Measurements from ENCODE around the gene DDX56. TPM values are rescaled to one million over a fixed set of nuclear protein-coding genes. Genes with fewer than 3 reads are reported as not detected.
A peak's percentile ranks its signal among the peaks of the same experiment; 100 is the strongest.

Gene DDX56
- total RNA-seq, 1 donor from 2014 or later = 99.7 TPM

DNA sequence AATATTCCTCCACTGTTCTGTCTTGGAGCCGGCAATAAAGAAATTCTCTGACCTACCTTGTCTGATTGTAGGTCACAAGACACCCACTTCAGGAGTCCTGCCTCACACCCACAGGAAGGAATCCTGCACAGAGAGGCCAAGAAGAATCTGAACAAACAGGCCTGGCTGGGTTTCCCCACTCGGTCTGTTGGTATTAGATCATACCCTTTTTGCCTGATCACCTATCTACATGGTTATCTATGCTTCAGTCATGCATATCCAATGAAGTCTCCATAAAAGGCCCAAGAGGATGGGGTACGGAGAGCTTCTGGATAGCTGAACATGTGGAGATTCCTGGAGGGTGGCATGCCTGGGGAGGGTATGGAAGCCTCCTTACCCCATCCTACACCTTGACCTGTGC, 45.0 kb upstream of the DDX56 start:
- intact Hi-C loops (cut with micrococcal nuclease) = no loop called here
- TF ChIP-seq, protein P1, sequence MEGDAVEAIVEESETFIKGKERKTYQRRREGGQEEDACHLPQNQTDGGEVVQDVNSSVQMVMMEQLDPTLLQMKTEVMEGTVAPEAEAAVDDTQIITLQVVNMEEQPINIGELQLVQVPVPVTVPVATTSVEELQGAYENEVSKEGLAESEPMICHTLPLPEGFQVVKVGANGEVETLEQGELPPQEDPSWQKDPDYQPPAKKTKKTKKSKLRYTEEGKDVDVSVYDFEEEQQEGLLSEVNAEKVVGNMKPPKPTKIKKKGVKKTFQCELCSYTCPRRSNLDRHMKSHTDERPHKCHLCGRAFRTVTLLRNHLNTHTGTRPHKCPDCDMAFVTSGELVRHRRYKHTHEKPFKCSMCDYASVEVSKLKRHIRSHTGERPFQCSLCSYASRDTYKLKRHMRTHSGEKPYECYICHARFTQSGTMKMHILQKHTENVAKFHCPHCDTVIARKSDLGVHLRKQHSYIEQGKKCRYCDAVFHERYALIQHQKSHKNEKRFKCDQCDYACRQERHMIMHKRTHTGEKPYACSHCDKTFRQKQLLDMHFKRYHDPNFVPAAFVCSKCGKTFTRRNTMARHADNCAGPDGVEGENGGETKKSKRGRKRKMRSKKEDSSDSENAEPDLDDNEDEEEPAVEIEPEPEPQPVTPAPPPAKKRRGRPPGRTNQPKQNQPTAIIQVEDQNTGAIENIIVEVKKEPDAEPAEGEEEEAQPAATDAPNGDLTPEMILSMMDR (IDR thresholded peaks at IDR 0.05) = no peak
- Mint-ChIP-seq H3K4me1 (peaks cover 79% of the 10 kb centered on the region), H3K36me3 (ENCODE audit: low read depth) (peaks cover 25% of the 10 kb centered on the region), H3K27ac (peak overlapping the region; percentile 53), H3K4me3 (no peak overlapping the region), H3K27me3 (no peaks in the 10 kb centered on the region), H3K9me3 (no peaks in the 10 kb centered on the region)
- DNase-seq (no peak), ATAC-seq (ENCODE audit: low read depth) (no peak)
- CTCF ChIA-PET = no interaction called here
- POLR2A ChIA-PET = no interaction called here

DNA sequence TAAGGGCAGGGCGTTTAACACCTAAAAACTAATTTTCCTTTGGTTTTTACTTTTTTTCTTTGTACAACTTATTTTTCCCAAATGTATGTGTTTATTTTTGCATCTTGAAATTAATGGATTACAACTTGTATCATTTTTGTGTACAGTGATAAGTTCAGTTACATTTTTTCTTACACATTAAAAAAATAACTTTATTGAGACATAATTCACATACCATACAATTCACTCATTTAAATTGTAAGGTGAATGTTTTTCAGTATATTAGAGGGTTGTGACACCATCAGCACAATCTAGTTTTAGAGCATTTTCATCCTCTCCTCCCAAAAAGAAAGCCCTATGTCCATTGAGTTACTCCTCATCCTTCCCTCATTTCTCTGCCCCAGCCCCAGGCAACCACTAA, 44.3 kb upstream of the DDX56 start:
- Mint-ChIP-seq H3K4me1 (peaks cover 73% of the 10 kb centered on the region), H3K27ac (peak overlapping the region; percentile 31), H3K9me3 (no peaks in the 10 kb centered on the region), H3K27me3 (no peaks in the 10 kb centered on the region), H3K36me3 (ENCODE audit: low read depth) (peaks cover 22% of the 10 kb centered on the region), H3K4me3 (no peak overlapping the region)
- intact Hi-C loops (cut with micrococcal nuclease) = no loop called here
- ChIA-PET POLR2A (interaction anchor here (1.0 kb wide), 1 partner anchor 21 kb away, joined by 3 read pairs; no protein-coding TSS in a partner anchor), CTCF (no interaction called here)
- ATAC-seq (ENCODE audit: low read depth) (no peak), DNase-seq (no peak)
- TF ChIP-seq, protein P1 (IDR thresholded peaks at IDR 0.05) = no peak

DNA sequence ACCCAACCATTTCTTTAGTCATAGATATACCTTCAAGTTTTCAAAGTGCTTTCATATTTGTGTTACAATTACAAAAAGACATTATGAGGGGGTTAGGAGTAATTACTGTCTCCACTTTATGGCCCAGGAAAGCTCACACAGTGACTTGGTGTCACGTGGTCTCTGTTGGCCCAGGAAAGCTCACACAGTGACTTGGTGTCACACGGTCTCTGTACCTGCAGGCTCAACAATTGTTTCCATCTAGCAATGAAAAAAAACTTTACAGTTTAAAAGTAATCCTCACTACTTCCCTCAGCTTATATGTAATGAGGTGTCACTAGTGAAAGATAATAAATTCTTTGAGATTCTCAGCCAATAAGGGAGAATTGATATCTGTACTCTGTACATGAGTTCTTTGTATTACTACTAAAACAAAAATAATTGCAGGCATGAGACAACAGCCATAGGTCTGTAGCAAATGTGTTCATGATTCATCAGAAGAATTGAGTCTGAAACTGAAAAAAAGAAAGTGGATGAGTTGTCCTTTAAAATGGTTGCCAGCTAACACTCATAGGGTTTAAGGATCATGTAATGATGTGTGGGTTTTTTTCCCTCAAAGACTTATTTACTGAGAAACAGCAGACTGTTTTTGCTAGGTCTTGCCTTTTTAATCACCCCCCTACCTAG, 43.6 kb upstream of the DDX56 start:
- CTCF ChIA-PET = no interaction called here
- intact Hi-C loops (cut with micrococcal nuclease) = no loop called here
- H3K4me3 Mint-ChIP-seq = no peak overlapping the region

DNA sequence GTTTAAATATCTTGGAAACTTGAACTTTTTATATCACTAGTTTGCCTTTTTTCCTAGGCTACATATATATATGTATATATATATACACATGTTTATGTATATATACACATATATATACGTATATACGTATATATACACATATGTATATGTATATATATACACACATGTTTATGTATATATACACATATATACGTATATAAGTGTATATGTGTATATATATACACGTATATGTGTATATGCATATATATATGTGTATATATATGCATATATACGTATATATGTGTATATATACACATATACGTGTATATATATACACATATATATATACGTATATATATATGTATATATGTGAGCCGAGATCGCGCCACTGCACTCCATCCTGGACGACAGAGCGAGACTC, 42.8 kb upstream of the DDX56 start:
- TF ChIP-seq, protein P1 (IDR thresholded peaks at IDR 0.05) = no peak

More for the DNA sequence above, 43.6 kb upstream of the DDX56 start:
- TF ChIP-seq, protein P1 (IDR thresholded peaks at IDR 0.05) = no peak
- Mint-ChIP-seq H3K27ac (peak overlapping the region; percentile 35), H3K9me3 (no peaks in the 10 kb centered on the region), H3K27me3 (no peaks in the 10 kb centered on the region), H3K4me1 (peaks cover 66% of the 10 kb centered on the region), H3K36me3 (ENCODE audit: low read depth) (peaks cover 20% of the 10 kb centered on the region)
- ATAC-seq (ENCODE audit: low read depth) (no peak), DNase-seq (no peak)
- POLR2A ChIA-PET = interaction anchor here (0.9 to 2.2 kb wide), 3 partner anchors 11 to 22 kb away, joined by 3 to 9 read pairs (median 4); partner anchors contain the start of gene OGDH

DNA sequence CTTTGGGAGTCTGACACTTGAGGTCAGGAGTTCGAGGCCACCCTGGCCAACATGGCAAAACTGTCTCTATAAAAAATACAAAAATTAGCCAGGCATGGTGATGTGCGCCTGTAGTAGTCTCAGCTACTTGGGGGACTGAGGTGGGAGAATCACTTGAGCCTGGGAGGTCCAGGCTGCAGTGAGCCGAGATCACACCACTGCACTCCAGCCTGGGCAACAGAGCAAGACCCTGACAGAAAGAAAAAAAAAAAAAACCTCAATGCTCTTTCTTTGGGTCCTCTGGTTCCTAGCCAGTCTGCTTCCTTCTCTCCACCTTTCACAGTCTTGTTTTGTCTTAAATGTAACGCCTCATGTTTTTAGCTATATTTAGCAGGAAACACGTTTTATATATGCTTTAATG, 42.1 kb upstream of the DDX56 start:
- DNase-seq (no peak), ATAC-seq (ENCODE audit: low read depth) (no peak)
- Mint-ChIP-seq H3K27me3 (no peaks in the 10 kb centered on the region), H3K27ac (peak overlapping the region; percentile 35), H3K4me3 (no peak overlapping the region), H3K9me3 (no peaks in the 10 kb centered on the region), H3K36me3 (ENCODE audit: low read depth) (peaks cover 23% of the 10 kb centered on the region), H3K4me1 (peaks cover 59% of the 10 kb centered on the region)
- ChIA-PET POLR2A (interaction anchor here (0.7 to 2.2 kb wide), 3 partner anchors 9 to 59 kb away, joined by 3 to 9 read pairs (median 4); partner anchors contain the start of gene OGDH), CTCF (interaction anchor here (0.9 kb wide), 1 partner anchor 20 kb away, joined by 3 read pairs; no protein-coding TSS in a partner anchor)
- TF ChIP-seq, protein P1 (IDR thresholded peaks at IDR 0.05) = no peak
- intact Hi-C loops (cut with micrococcal nuclease) = loop anchor here (1.0 kb wide), 1 partner anchor 18 kb away; no protein-coding TSS in a partner anchor

More for the DNA sequence above, 42.8 kb upstream of the DDX56 start:
- ATAC-seq (ENCODE audit: low read depth) (no peak), DNase-seq (no peak)
- Mint-ChIP-seq H3K36me3 (ENCODE audit: low read depth) (peaks cover 23% of the 10 kb centered on the region), H3K27ac (no peak overlapping the region), H3K9me3 (no peaks in the 10 kb centered on the region), H3K27me3 (no peaks in the 10 kb centered on the region), H3K4me1 (peaks cover 64% of the 10 kb centered on the region), H3K4me3 (no peak overlapping the region)
- CTCF ChIA-PET = interaction anchor here (0.9 kb wide), 1 partner anchor 19 kb away, joined by 3 read pairs; no protein-coding TSS in a partner anchor
- POLR2A ChIA-PET = interaction anchor here (0.7 to 2.2 kb wide), 3 partner anchors 10 to 58 kb away, joined by 3 to 9 read pairs (median 4); partner anchors contain the start of gene OGDH
- intact Hi-C loops (cut with micrococcal nuclease) = no loop called here
